ENCODE data around the gene RIT2.

GRCh38 chr18:42958353-42958752 is 157.1 kb downstream of the RIT2 start:
- TF ChIP-seq POLR2A (IDR thresholded peaks at IDR 0.05; ENCODE audit: low read depth, low read length) (no peak), PAX5 (IDR thresholded peaks at IDR 0.05; ENCODE audit: insufficient read depth, low read length, severe bottlenecking) (no peak), TAF1 (IDR thresholded peaks at IDR 0.05; ENCODE audit: low read depth, low read length) (no peak), POLR2AphosphoS5 (IDR thresholded peaks at IDR 0.05; ENCODE audit: low read depth, low read length) (no peak), SPI1 (IDR thresholded peaks at IDR 0.05; ENCODE audit: low read depth, low read length) (no peak), POU2F2 (IDR thresholded peaks at IDR 0.05; ENCODE audit: low read depth, low read length) (no peak)

All from GM12891 (cell line).